ENCODE results near the gene SAG.

- TF ChIP-seq CTCF (IDR thresholded peaks at IDR 0.05) (no peak), EP300 (IDR thresholded peaks at IDR 0.05) (no peak)
These were observed 27.3 kb downstream of the SAG start for GRCh38 chr2:233334915-233335314.
